ENCODE measurements around the gene TTC12. TPM values are rescaled to one million over a fixed set of nuclear protein-coding genes. Genes with fewer than 3 reads are reported as not detected.
A peak's percentile ranks its signal among the peaks of the same experiment; 100 is the strongest.

Gene TTC12
- total RNA-seq, 1 donor from 2014 or later: 11.1 TPM

DNA sequence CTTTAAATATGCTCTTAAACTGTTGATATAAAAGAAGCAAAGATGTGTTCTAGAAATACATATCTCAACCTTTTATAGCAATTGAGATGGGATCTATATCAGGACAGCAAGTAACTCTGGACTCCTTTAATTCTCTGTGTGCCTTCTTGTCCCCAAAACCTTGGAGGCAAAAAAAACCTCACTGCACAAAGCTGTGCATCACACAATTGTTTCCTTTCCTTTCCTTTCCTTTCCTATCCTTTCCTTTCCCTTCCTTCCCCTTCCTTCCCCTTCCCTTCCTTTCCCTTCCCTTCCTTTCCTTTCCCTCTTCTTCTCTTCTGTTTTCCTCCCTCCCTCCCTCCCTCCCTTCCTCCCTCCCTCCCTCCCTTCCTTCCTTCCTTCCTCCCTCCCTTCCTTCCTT, 9.5 kb upstream of the TTC12 start:
- TF ChIP-seq, protein P1, sequence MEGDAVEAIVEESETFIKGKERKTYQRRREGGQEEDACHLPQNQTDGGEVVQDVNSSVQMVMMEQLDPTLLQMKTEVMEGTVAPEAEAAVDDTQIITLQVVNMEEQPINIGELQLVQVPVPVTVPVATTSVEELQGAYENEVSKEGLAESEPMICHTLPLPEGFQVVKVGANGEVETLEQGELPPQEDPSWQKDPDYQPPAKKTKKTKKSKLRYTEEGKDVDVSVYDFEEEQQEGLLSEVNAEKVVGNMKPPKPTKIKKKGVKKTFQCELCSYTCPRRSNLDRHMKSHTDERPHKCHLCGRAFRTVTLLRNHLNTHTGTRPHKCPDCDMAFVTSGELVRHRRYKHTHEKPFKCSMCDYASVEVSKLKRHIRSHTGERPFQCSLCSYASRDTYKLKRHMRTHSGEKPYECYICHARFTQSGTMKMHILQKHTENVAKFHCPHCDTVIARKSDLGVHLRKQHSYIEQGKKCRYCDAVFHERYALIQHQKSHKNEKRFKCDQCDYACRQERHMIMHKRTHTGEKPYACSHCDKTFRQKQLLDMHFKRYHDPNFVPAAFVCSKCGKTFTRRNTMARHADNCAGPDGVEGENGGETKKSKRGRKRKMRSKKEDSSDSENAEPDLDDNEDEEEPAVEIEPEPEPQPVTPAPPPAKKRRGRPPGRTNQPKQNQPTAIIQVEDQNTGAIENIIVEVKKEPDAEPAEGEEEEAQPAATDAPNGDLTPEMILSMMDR (IDR thresholded peaks at IDR 0.05; ENCODE audit: unreplicated experiment): no peak
- H3K4me3 Mint-ChIP-seq (ENCODE audit: unreplicated experiment): no peak overlapping the region
- no peaks in the 10 kb centered on the region for H3K27me3 Mint-ChIP-seq (ENCODE audit: unreplicated experiment)
- no peaks in the 10 kb centered on the region for H3K9me3 Mint-ChIP-seq (ENCODE audit: unreplicated experiment)
- no peaks in the 10 kb centered on the region for H3K36me3 Mint-ChIP-seq (ENCODE audit: low read depth, unreplicated experiment)
- H3K4me1 Mint-ChIP-seq (ENCODE audit: unreplicated experiment): peaks cover 2% of the 10 kb centered on the region
- no peak overlapping the region for H3K27ac Mint-ChIP-seq (ENCODE audit: unreplicated experiment)
- no peak for DNase-seq (ENCODE audit: low spot score)

DNA sequence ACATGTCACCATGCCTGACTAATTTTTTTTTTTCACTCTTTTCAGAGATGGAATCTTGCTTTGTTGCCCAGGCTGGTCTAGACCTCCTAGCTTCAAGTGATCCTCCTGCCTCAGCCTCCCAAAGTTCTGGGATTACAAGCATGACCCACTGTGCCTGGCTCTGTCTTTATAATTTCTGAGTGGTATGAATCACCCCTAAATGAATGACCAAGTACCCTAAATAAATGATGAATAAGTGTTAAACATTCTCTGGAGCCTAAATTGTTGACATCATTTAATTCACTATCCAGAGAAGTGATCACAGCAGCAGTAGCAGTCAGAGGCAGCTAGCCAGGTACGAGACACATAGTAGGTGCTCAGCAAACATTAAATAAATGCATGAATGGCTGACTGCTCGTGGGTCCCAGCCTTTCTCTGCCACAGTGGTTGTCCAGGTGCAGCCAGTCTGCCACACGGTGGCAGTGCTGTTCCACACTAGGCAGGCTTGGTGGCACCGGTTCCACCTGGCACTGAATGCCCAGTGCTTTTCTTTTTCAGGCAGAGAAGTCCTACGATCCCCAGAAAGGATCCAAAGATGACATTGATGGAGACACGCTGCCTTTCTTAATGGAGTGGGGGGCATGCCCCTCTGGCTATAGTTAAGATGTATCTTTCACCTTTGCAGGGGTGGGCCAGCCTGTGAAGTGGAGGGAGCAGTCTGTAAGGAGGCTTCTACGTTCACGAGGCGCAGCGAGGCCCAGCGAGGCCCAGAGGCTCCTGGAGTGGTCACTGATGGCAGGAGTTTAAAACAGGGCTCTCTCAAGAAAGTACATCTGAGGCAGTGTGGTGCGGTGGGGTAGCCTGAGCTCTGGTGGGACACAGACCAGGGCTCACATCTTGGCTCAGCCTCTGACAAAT, 8.7 kb upstream of the TTC12 start:
- Mint-ChIP-seq H3K4me1 (ENCODE audit: unreplicated experiment) (peaks cover 2% of the 10 kb centered on the region), H3K4me3 (ENCODE audit: unreplicated experiment) (no peak overlapping the region), H3K27me3 (ENCODE audit: unreplicated experiment) (no peaks in the 10 kb centered on the region)

DNA sequence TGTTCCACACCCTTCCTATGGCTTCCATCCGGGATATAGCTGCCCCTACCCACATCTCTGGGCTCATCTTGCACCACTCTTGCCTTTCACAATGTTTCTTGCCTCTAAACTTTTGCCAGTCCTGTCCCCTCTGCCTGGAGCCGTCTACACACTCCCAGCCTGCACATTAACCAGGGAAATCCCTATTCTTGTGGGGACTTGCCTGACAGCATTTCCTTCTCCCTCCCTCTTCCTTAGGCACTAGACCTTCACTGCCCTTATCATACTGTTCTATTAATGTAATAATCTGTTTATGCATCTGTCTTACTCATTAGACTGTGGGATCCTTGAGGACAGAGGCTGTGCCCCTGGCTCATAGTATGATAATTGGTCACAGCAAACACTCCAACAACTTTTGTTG, 5.8 kb upstream of the TTC12 start:
- H3K9me3 Mint-ChIP-seq (ENCODE audit: unreplicated experiment): no peaks in the 10 kb centered on the region
- no peaks in the 10 kb centered on the region for H3K36me3 Mint-ChIP-seq (ENCODE audit: low read depth, unreplicated experiment)
- H3K4me1 Mint-ChIP-seq (ENCODE audit: unreplicated experiment): no peaks in the 10 kb centered on the region
- no peak overlapping the region for H3K4me3 Mint-ChIP-seq (ENCODE audit: unreplicated experiment)
- peaks cover 2% of the 10 kb centered on the region for H3K27me3 Mint-ChIP-seq (ENCODE audit: unreplicated experiment)
- no peak overlapping the region for H3K27ac Mint-ChIP-seq (ENCODE audit: unreplicated experiment)
- TF ChIP-seq, protein P1 (IDR thresholded peaks at IDR 0.05; ENCODE audit: unreplicated experiment): no peak
- no peak for DNase-seq (ENCODE audit: low spot score)

More for the DNA sequence above, 8.7 kb upstream of the TTC12 start:
- H3K36me3 Mint-ChIP-seq (ENCODE audit: low read depth, unreplicated experiment): no peaks in the 10 kb centered on the region
- TF ChIP-seq, protein P1 (IDR thresholded peaks at IDR 0.05; ENCODE audit: unreplicated experiment): peak; percentile 75
- no peaks in the 10 kb centered on the region for H3K9me3 Mint-ChIP-seq (ENCODE audit: unreplicated experiment)
- DNase-seq (ENCODE audit: low spot score): peak; percentile 82
- no peak overlapping the region for H3K27ac Mint-ChIP-seq (ENCODE audit: unreplicated experiment)

DNA sequence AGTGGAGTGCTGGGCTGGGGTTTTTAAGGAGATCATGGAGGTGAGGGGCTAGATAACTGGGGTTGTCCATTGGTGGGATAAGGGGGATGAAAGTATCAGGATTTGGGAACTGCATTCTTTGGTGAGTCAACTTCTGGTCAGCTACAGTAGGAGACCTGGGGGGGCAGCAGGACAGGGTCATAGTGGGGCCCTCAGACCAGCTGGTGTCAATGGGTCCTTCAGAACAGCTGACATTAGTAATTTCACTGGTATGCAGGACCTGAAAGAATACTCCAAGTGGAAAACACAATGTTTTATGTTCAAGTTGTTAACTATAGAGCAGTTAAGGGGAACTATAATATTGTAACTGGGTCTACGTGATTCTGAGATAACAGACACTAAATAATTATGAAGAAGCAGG, 2.8 kb upstream of the TTC12 start:
- Mint-ChIP-seq H3K36me3 (ENCODE audit: low read depth, unreplicated experiment) (no peaks in the 10 kb centered on the region), H3K27ac (ENCODE audit: unreplicated experiment) (no peak overlapping the region), H3K27me3 (ENCODE audit: unreplicated experiment) (peaks cover 7% of the 10 kb centered on the region), H3K4me1 (ENCODE audit: unreplicated experiment) (peaks cover 8% of the 10 kb centered on the region), H3K9me3 (ENCODE audit: unreplicated experiment) (no peaks in the 10 kb centered on the region), H3K4me3 (ENCODE audit: unreplicated experiment) (no peak overlapping the region)
- no peak for DNase-seq (ENCODE audit: low spot score)
- TF ChIP-seq, protein P1 (IDR thresholded peaks at IDR 0.05; ENCODE audit: unreplicated experiment): no peak

DNA sequence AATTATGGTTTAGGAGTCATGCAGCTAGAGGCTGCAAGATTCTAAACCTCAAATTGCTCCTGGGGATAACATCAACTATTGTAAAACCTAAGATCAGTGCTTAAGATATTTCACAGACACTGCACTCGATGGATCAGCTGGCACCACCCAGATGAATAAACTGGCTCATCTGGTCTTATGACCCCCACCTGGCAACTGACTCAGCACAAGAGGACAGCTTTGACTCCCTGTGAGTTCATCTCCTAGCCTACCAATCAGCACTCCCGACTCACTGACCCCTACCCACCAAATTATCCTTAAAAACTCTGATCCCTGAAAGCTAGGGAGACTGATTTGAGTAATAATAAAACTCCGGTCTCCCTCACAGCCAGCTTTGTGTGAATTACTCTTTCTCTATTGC, 782 bp upstream of the TTC12 start:
- peaks cover 8% of the 10 kb centered on the region for H3K4me1 Mint-ChIP-seq (ENCODE audit: unreplicated experiment)
- H3K4me3 Mint-ChIP-seq (ENCODE audit: unreplicated experiment): peak overlapping the region; percentile 87
- TF ChIP-seq, protein P1 (IDR thresholded peaks at IDR 0.05; ENCODE audit: unreplicated experiment): no peak
- H3K9me3 Mint-ChIP-seq (ENCODE audit: unreplicated experiment): no peaks in the 10 kb centered on the region
- peak overlapping the region; percentile 65 for H3K27ac Mint-ChIP-seq (ENCODE audit: unreplicated experiment)
- H3K27me3 Mint-ChIP-seq (ENCODE audit: unreplicated experiment): peaks cover 7% of the 10 kb centered on the region
- DNase-seq (ENCODE audit: low spot score): no peak
- no peaks in the 10 kb centered on the region for H3K36me3 Mint-ChIP-seq (ENCODE audit: low read depth, unreplicated experiment)

Data from endothelial cell (in vitro differentiated cells).